IMR-90 (cell line): ENCODE data around the gene ADAMTS18. TPM values are rescaled to one million over a fixed set of nuclear protein-coding genes. Genes with fewer than 3 reads are reported as not detected.

Source experiments
- BHLHE40 ChIP-seq: fragments of 150-350 bp; IDR thresholded peaks from 2 replicates; pipeline ENCODE4 v1.6.1; 2016; ENCODE audit warnings: mild to moderate bottlenecking, low read depth, low read length
- CEBPB ChIP-seq: IDR thresholded peaks from 2 replicates; pipeline ENCODE4 v1.6.1; 2012; ENCODE audit warnings: low read depth, low read length, improper control_type of control experiment
- CHD1 ChIP-seq: IDR thresholded peaks from 2 replicates; pipeline ENCODE4 v1.6.1; 2012; ENCODE audit warnings: low read depth, low read length, improper control_type of control experiment
- FOS ChIP-seq: fragments of 150-350 bp; IDR thresholded peaks from 2 replicates; pipeline ENCODE4 v1.6.1; 2016; ENCODE audit warnings: low read depth, low read length
- MAFK ChIP-seq: IDR thresholded peaks from 2 replicates; pipeline ENCODE4 v1.6.1; 2012; ENCODE audit warnings: low read depth, low read length, improper control_type of control experiment
- MAZ ChIP-seq: IDR thresholded peaks from 2 replicates; pipeline ENCODE4 v1.6.1; 2012; ENCODE audit warnings: low read depth, mild to moderate bottlenecking, low read length, improper control_type of control experiment, moderate library complexity, borderline replicate concordance
- POLR2A ChIP-seq: IDR thresholded peaks from 2 replicates; pipeline ENCODE4 v1.6.1; 2012; ENCODE audit warnings: mild to moderate bottlenecking, low read depth, low read length
- polyA plus RNA-seq, 3 experiments: library from polyadenylated mRNA; depleted of rRNA; stranded (reverse); fragments of >200 nt; gene quantifications; 2 replicates each; pipeline ENCODE4 v1.2.3, GENCODE V29; 2012; ENCODE audit warnings: low replicate concordance in 1 of 3
- total RNA-seq: library from RNA; depleted of rRNA; stranded (reverse); fragments of >200 nt; gene quantifications from 2 replicates; pipeline ENCODE4 v1.2.3, GENCODE V29; 2012
- TF ChIP-seq, protein P1 (sequence below): fragments of 150-350 bp; IDR thresholded peaks from 2 replicates; pipeline ENCODE4 v1.6.1; 2017; ENCODE audit warnings: mild to moderate bottlenecking, antibody characterized with exemption, low read length, low read depth

Gene ADAMTS18
- total and polyA plus RNA-seq, 2 of the 4 experiments (the other 2 are of a cell fraction): not detected

DNA sequence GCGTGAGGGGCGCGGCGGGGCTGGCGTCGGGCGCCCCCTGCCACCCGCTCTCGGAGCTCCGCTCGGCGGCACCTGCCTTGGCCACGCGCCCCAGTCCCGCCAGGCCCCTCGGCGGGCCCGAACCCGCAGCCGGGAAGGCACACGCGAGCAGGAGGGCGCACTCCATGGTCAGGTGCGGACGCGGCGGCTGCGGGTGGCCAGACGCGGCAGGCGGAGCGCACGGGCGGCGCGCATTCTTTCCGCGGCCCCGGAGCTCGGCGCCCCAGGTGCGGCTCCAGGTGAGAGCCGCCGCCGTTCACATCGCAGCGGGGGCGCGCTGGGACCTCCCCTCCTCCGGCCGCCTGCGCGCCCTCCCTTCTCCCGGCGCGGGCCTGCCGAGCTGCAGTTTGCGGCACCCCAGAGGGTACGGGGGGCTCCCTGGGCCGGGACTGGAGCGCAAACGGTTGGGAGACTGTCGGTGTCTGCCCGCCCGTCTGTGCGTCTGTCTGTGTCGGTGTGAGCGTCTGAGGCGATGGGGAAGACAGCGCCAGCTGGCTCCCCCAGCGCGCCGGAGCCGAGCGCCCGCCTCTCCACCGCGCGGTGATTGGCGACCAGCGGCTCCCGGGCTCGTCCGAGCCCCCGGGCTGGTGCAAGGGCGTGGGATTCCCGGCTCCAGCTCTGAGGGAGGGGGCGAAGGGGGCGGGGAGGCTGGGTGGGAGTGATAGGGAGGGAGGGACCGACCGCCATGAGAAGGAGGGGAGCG is at the start of gene ADAMTS18 (continued):
- TF ChIP-seq FOS (no peak), MAZ (no peak), POLR2A (no peak), MAFK (no peak), BHLHE40 (no peak), CEBPB (no peak), CHD1 (no peak)
- TF ChIP-seq, protein P1, sequence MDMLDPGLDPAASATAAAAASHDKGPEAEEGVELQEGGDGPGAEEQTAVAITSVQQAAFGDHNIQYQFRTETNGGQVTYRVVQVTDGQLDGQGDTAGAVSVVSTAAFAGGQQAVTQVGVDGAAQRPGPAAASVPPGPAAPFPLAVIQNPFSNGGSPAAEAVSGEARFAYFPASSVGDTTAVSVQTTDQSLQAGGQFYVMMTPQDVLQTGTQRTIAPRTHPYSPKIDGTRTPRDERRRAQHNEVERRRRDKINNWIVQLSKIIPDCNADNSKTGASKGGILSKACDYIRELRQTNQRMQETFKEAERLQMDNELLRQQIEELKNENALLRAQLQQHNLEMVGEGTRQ: no peak
